Aorta (tissue), 5 donors: ENCODE measurements around the gene SAP130. TPM values are rescaled to one million over a fixed set of nuclear protein-coding genes. Genes with fewer than 3 reads are reported as not detected.

Experiments used
- ATAC-seq: fragments of 200-7000 bp; cut with Tn5 transposase; one replicate; pipeline ENCODE4 v1.9.1; 2022; ENCODE audit warnings: moderate library complexity; ENCODE audit not compliant: low FRiP score
- DNase-seq, 2 donors: peaks; one replicate each; pipeline ENCODE4 v3.0.0-alpha.2; 2020
- H3K27ac ChIP-seq, 2 donors: one replicate each; pipeline ENCODE4 v1.5.1; 2013; ENCODE audit warnings: low read length in 2 of 2, mild to moderate bottlenecking in 2 of 2, moderate library complexity in 2 of 2, control low read depth in 1 of 2, inconsistent platforms in 1 of 2, low read depth in 1 of 2
- H3K27me3 ChIP-seq, 2 donors: one replicate each; pipeline ENCODE4 v1.6.1; 2013; ENCODE audit warnings: control low read depth in 1 of 2, low read length in 1 of 2, mild to moderate bottlenecking in 1 of 2, moderate library complexity in 1 of 2; ENCODE audit not compliant: insufficient read depth in 2 of 2, control insufficient read depth in 1 of 2
- H3K36me3 ChIP-seq, 2 donors: one replicate each; pipeline ENCODE4 v1.6.1; 2013; ENCODE audit warnings: control low read depth in 1 of 2, low read length in 1 of 2, mild to moderate bottlenecking in 1 of 2; ENCODE audit not compliant: insufficient read depth in 2 of 2, control insufficient read depth in 1 of 2
- H3K4me1 ChIP-seq, 2 donors: one replicate each; pipeline ENCODE4 v1.6.1; 2013; ENCODE audit warnings: low read length in 2 of 2, control low read depth in 1 of 2, mild to moderate bottlenecking in 1 of 2, moderate library complexity in 1 of 2; ENCODE audit not compliant: insufficient read depth in 2 of 2, control insufficient read depth in 1 of 2
- H3K4me3 ChIP-seq, 2 donors: one replicate each; pipeline ENCODE4 v1.5.1; 2013; ENCODE audit warnings: low read length in 2 of 2, control low read depth in 1 of 2, mild to moderate bottlenecking in 1 of 2
- H3K9me3 ChIP-seq: one replicate; pipeline ENCODE4 v1.6.1; 2013; ENCODE audit warnings: mild to moderate bottlenecking, low read length; ENCODE audit not compliant: control insufficient read depth
- WGBS, 2 donors: extraction: QIAGEN DNeasy Blood & Tissue Kit; methylation state at CpG; one replicate each; pipeline ENCODE4 v1.1.7; 2013; 5-methylcytosine and 5-hydroxymethylcytosine counted together
- intact Hi-C, 2 donors: fragments of 100-400 bp; cut with DNase I; formaldehyde crosslinking; loops; one replicate each; pipeline versions ENCODE4 v1.14.2 to v1.15.0; 2022
- polyA plus RNA-seq, 2 donors: library from polyadenylated mRNA; stranded (reverse); fragments of 200-250 nt; gene quantifications; one replicate each; pipeline ENCODE4 v1.2.3, GENCODE V29; 2013
- total RNA-seq, 2 donors: library from RNA; stranded (reverse); fragmentation: NEBNext Ultra II Directional; extraction: Animal tissue kit (Norgen Biotek cat#: 25700); gene quantifications; one replicate each; pipeline ENCODE4 v1.2.1, GENCODE V29; 2021
- donor health status: healthy with polysubstance abuse.
- donor health status: Bipolar disorder and iron deficiency.
- donor health status: DM: no; HTN: no; CAD: no.
- donor health status: DM: no; HTN: no; CAD: no.
- donor health status: DM: yes; HTN: yes; CAD: no.

SAP130 gene
- total and polyA plus RNA-seq, 4 donors = 3.6 to 23.8 (median 16.3) TPM

GRCh38 chr2:127953849-127954248, 74.0 kb downstream of the SAP130 start:
- ATAC-seq (no peak), DNase-seq (no peak)
- WGBS, 2 donors = 73 to 79% methylated on average over 2 of the region's 2 CpGs
- peak overlapping the region; percentile 77 to 79 for H3K27ac ChIP-seq
- H3K4me1 ChIP-seq = peaks cover 0 to 7% of the 10 kb centered on the region in 2 donors
- intact Hi-C loops = loop anchor here in 1 of 2 donors (10.0 kb wide), 1 partner anchor 359 kb away; no protein-coding TSS in a partner anchor
- peaks cover 8 to 12% of the 10 kb centered on the region in 2 donors for H3K36me3 ChIP-seq
- H3K27me3 ChIP-seq = no peaks in the 10 kb centered on the region
- no peak overlapping the region for H3K4me3 ChIP-seq
- H3K9me3 ChIP-seq = no peaks in the 10 kb centered on the region

GRCh38 chr2:127953128-127953718, 74.6 kb downstream of the SAP130 start:
- WGBS, 2 donors = 5 to 8% methylated on average over 6 of the region's 6 CpGs
- Histone ChIP-seq H3K9me3 (no peaks in the 10 kb centered on the region), H3K36me3 (peaks cover 8 to 15% of the 10 kb centered on the region in 2 donors), H3K4me1 (peaks cover 0 to 7% of the 10 kb centered on the region in 2 donors), H3K27ac (peak overlapping the region; percentile 79 to 80), H3K4me3 (peak overlapping the region in 1 of 2 donors; percentile 8), H3K27me3 (no peaks in the 10 kb centered on the region)
- intact Hi-C loops = loop anchor here in 1 of 2 donors (10.0 kb wide), 1 partner anchor 358 kb away; no protein-coding TSS in a partner anchor
- DNase-seq (peak in 1 of 2 donors; percentile 52), ATAC-seq (peak; percentile 85)

- no peaks in the 10 kb centered on the region for H3K9me3 ChIP-seq
- H3K27me3 ChIP-seq = no peaks in the 10 kb centered on the region
- ATAC-seq = no peak
- no peak for DNase-seq
- no peak overlapping the region for H3K27ac ChIP-seq
- H3K36me3 ChIP-seq = peaks cover 9 to 11% of the 10 kb centered on the region in 2 donors
- peaks cover 0 to 7% of the 10 kb centered on the region in 2 donors for H3K4me1 ChIP-seq
- intact Hi-C loops = loop anchor here in 1 of 2 donors (10.0 kb wide), 1 partner anchor 356 kb away; no protein-coding TSS in a partner anchor
- 94 to 96% methylated on average over 4 of the region's 4 CpGs for WGBS, 2 donors
- no peak overlapping the region for H3K4me3 ChIP-seq
Measured at GRCh38 chr2:127951026-127951425, 76.8 kb downstream of the SAP130 start.

GRCh38 chr2:127950264-127950663, 77.6 kb downstream of the SAP130 start:
- intact Hi-C loops = loop anchor here in 1 of 2 donors (10.0 kb wide), 1 partner anchor 355 kb away; no protein-coding TSS in a partner anchor
- ATAC-seq (no peak), DNase-seq (no peak)
- WGBS, 2 donors = 91 to 94% methylated on average over 2 of the region's 2 CpGs
- Histone ChIP-seq H3K4me1 (peaks cover 0 to 7% of the 10 kb centered on the region in 2 donors), H3K27me3 (no peaks in the 10 kb centered on the region), H3K27ac (no peak overlapping the region), H3K36me3 (peaks cover 11% of the 10 kb centered on the region in 2 donors), H3K4me3 (no peak overlapping the region), H3K9me3 (no peaks in the 10 kb centered on the region)

- DNase-seq = no peak
- peaks cover 11 to 15% of the 10 kb centered on the region in 2 donors for H3K36me3 ChIP-seq
- intact Hi-C loops = no loop called here
- no peak for ATAC-seq
- 89 to 94% methylated on average over 2 of the region's 2 CpGs for WGBS, 2 donors
- H3K4me1 ChIP-seq = no peaks in the 10 kb centered on the region
- no peak overlapping the region for H3K27ac ChIP-seq
- no peaks in the 10 kb centered on the region for H3K27me3 ChIP-seq
- no peaks in the 10 kb centered on the region for H3K9me3 ChIP-seq
- H3K4me3 ChIP-seq = no peak overlapping the region
Measured at GRCh38 chr2:127945281-127945680, 82.6 kb downstream of the SAP130 start.

- ATAC-seq (no peak), DNase-seq (no peak)
- Histone ChIP-seq H3K36me3 (peaks cover 3 to 8% of the 10 kb centered on the region in 2 donors), H3K9me3 (no peaks in the 10 kb centered on the region), H3K27me3 (no peaks in the 10 kb centered on the region), H3K4me1 (no peaks in the 10 kb centered on the region), H3K27ac (no peak overlapping the region), H3K4me3 (no peak overlapping the region)
- intact Hi-C loops = no loop called here
- WGBS, 2 donors = 84 to 85% methylated on average over 2 of the region's 2 CpGs
Measured at GRCh38 chr2:127943186-127943585, 84.7 kb downstream of the SAP130 start.

- DNase-seq (no peak), ATAC-seq (no peak)
- Histone ChIP-seq H3K36me3 (peaks cover 3 to 7% of the 10 kb centered on the region in 2 donors), H3K4me3 (no peak overlapping the region), H3K4me1 (no peaks in the 10 kb centered on the region), H3K9me3 (no peaks in the 10 kb centered on the region), H3K27ac (no peak overlapping the region), H3K27me3 (no peaks in the 10 kb centered on the region)
- WGBS, 2 donors = 90 to 92% methylated on average over 6 of the region's 6 CpGs
- intact Hi-C loops = no loop called here
Measured at GRCh38 chr2:127942002-127942401, 85.9 kb downstream of the SAP130 start.

GRCh38 chr2:127941461-127941860, 86.4 kb downstream of the SAP130 start:
- Histone ChIP-seq H3K27ac (no peak overlapping the region), H3K36me3 (peaks cover 3 to 6% of the 10 kb centered on the region in 2 donors), H3K27me3 (no peaks in the 10 kb centered on the region), H3K4me1 (no peaks in the 10 kb centered on the region), H3K4me3 (no peak overlapping the region), H3K9me3 (no peaks in the 10 kb centered on the region)
- intact Hi-C loops = no loop called here
- WGBS, 2 donors = 90 to 91% methylated on average over 9 of the region's 9 CpGs
- no peak for DNase-seq
- ATAC-seq = no peak

GRCh38 chr2:127940641-127941040, 87.2 kb downstream of the SAP130 start:
- Histone ChIP-seq H3K9me3 (no peaks in the 10 kb centered on the region), H3K27me3 (no peaks in the 10 kb centered on the region), H3K36me3 (peaks cover 3 to 4% of the 10 kb centered on the region in 2 donors), H3K4me3 (no peak overlapping the region), H3K4me1 (no peaks in the 10 kb centered on the region), H3K27ac (no peak overlapping the region)
- DNase-seq (no peak), ATAC-seq (no peak)
- intact Hi-C loops = no loop called here
- WGBS, 2 donors = 85 to 86% methylated on average over 12 of the region's 12 CpGs
